GM19035 (cell line): ENCODE results near the gene PPP1R1A.

Source experiments
- ATAC-seq: cut with Tn5 transposase; IDR thresholded peaks from one replicate; pipeline ENCODE4 v1.9.1; 2021; ENCODE audit not compliant: unreplicated experiment

The PPP1R1A gene

GRCh38 chr12:54572881-54573280 is 15.6 kb downstream of the PPP1R1A start:
- ATAC-seq, result no peak

GRCh38 chr12:54571193-54572188 is 17.0 kb downstream of the PPP1R1A start:
- ATAC-seq, result no peak

- ATAC-seq, result no peak
Observed at GRCh38 chr12:54569995-54570528, 18.4 kb downstream of the PPP1R1A start.

DNA sequence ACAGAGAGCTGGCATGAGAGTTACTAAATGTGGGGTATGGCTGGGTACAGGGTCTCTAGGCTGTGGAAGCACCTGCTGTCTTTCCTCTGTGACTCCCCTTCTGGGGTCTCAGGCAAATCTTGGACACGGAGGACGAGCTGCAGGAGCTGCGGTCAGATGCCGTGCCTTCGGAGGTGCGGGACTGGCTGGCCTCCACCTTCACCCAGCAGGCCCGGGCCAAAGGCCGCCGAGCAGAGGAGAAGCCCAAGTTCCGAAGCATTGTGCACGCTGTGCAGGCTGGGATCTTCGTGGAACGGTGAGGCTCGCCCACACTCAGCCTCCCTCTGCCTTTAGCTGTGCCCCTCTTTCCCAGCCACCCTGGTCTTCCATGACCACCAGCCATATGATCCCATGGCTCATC is 19.4 kb downstream of the PPP1R1A start:
- no peak for ATAC-seq

DNA sequence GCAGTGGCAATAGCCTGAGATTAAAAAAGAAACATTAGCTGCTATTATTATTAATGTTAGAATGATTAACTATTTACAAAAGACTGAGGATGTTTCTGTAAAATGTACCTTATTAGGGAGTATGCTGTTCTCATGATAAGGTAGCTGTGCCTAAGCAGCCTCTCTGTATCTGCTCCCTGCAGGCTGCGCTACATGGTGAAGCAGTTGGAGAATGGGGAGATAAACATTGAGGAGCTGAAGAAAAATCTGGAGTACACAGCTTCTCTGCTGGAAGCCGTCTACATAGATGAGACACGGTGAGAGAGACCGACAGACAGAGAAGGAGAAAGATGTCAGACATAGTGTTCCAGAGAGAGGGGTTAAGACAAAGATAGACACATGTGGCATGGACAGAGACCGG is 21.7 kb downstream of the PPP1R1A start:
- ATAC-seq, result no peak

- no peak for ATAC-seq
Observed at GRCh38 chr12:54565986-54566544, 22.4 kb downstream of the PPP1R1A start.

- ATAC-seq, result no peak
Observed at GRCh38 chr12:54565310-54565985, 23.0 kb downstream of the PPP1R1A start.

DNA sequence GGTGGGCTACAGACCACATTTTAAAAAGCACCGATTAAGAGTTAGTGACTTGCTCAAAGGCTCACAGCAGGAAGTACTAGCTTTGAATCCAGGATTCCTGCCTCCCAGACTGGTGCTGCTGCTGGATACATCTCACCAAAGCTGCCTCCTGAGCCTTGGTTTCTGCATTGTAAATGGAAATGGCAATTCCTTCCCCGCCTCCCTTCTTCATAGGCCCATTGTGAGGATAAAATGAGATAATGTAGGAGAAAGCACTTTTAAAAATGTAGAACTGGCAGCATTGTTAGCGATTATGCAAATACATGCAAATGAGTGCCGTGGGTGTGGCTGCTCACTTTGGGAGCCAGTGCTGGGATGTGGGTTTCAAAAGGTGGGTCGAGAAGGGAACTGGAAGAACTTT is 23.7 kb downstream of the PPP1R1A start:
- no peak for ATAC-seq

DNA sequence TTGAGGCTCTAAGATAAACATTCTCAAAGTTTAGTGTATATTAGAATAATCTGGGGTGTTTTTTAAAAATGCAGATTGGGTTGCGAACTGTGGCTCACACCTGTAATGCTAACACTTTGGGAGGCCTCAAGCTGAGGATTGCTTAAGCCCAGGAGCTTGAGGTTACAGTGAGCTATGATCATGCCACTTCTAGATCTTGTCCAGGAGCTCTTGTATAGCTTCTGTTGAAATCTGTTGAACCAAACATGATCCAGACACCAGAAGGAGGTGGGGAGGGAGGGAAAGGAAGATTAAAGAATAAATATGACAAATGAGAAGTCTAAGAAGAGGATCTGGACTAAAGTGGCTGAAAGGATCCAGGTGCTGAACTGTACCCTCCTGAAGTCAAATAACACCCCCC is 24.7 kb downstream of the PPP1R1A start:
- no peak for ATAC-seq

DNA sequence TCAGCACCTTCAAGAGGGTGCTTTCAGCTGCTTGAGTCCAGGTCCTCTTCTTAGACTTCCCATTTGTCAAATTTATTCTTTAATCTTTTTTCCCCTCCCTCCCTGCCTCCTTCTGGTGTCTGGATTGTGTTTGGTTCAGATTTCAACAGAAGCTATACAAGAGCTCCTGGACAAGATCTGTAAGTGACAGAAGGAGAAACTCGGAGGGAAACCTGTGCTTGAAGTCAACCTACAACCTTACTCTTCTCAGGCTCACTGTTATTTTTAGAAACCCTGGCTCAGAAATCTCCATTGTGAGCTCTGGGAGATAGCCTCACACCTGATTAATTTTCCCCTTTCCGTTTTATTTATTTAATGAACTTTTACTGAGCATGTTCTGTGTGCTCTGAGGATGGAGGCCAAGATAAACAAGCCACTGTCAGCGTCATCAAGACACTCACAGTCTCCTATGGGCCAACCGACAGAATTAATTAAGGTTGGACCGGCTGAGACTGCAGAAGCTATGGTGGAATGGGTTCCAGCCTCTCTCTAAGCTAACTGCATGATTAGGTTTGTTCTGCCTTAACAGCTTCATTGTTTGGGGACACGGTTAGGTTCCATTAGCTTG is 25.6 kb downstream of the PPP1R1A start:
- ATAC-seq, result no peak

GRCh38 chr12:54561164-54561563 is 27.3 kb downstream of the PPP1R1A start:
- ATAC-seq, result no peak

DNA sequence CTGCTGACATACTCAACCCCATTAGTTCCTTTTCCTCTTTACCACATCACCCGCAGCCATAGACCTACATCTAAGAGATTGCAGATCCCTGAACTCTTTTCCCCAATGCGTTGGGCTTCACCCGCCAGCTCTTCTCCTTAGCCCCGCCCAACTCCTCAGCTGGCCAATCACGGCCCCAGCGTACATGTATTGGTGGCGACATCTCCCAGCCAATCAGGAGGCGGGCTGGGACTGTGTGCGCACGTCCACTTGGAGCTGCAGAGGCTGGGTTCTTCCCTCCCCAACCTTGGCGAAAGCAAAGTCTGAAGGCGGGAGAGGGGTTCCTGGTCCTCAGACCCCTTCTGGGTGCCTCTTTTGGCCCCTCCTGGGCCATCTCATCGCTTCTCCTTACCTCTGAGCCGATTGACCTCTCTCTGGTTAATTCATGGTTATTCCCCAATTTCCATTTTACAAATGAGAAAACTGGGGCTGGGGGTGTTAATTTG is 28.0 kb downstream of the PPP1R1A start:
- peak; percentile 100 for ATAC-seq

DNA sequence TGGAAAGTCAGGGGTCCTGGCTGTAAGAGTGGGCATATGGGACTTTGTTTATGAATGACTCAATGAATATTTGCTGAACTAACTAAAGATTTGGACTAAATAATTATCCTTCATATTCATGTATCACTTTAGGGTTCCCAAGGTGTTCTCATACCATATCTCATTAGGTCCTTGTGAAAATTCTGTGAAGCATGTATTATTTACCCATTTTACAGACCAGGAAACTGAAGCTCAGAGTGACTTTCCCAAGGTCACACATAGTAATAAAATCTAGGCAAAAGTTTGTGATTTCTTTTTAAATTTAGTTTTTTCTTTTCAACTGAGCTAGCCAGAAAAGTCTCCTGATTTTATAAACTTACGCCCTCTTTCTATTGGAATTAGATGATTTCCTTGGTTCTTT is 29.7 kb downstream of the PPP1R1A start:
- no peak for ATAC-seq

- ATAC-seq, result no peak
Observed at GRCh38 chr12:54558311-54558710, 30.1 kb downstream of the PPP1R1A start.

- no peak for ATAC-seq
Observed at GRCh38 chr12:54555670-54556257, 32.7 kb downstream of the PPP1R1A start.

- ATAC-seq, result no peak
Observed at GRCh38 chr12:54549774-54550451, 38.5 kb downstream of the PPP1R1A start.

DNA sequence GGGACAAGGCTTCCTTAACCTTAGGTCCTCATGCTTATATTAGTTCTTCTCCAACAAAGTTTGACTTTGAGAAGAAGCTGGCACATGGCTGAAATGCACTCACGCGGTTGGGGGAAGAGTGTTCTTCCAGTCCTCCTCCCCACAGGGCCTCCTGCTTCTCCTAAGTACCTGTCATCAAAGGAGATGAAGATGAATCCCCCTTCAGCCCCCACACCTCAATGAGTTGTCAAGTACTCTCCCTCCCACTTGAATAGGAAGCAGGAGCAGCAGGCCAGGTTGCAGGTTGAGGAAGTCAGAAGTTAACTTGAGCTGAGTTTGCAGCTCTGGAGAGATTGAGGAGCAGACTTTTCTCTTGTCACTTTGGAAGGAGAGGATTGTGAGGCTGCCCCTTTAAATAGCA is 41.9 kb downstream of the PPP1R1A start:
- no peak for ATAC-seq

DNA sequence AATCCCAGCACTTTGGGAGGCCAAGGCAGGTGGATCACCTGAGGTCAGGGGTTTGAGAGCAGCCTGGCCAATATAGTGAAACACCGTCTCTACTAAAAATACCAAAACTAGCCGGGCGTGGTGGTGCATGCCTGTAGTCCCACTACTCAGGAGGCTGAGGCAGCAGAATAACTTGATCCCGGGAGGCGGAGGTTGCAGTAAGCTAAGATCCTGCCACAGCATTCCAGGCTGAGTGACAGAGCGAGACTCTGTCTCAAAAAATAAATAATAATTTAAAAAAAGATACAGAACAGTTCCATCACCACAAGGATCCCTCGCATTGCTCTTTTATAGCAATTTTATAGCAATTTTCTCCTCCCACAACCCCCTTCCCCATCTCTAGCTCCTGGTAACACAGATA is 43.7 kb downstream of the PPP1R1A start:
- no peak for ATAC-seq

GRCh38 chr12:54543526-54543925 is 44.9 kb downstream of the PPP1R1A start:
- ATAC-seq, result no peak

DNA sequence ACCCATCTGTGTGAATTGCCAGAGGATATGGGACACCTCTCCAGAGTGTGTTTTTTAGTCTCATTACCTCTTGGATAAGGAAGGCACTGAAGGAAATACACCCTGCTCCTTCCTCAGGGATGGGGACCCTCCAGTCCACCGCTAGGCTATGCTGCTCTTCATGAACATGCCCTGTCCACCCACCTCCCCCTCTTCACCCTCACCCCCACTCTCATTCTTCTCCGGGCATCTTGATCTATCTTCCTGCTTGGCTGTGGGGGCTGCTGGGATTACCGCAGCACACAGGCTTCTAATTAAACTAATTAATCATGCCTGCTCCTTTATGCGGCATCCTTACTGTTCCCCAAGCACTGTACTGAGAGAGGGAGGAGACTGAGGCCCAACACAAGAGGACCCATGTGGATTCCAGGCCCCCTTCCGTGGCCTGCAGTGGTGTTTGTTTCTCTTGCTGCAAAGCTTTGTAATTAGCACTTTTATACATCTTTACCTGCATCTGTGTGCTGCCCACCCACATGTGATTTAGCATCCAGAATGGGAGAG is 46.6 kb downstream of the PPP1R1A start:
- ATAC-seq, result no peak
